Hepatocyte (in vitro differentiated cells): Measurements from ENCODE around the gene PLA2G4E. TPM values are rescaled to one million over a fixed set of nuclear protein-coding genes. Genes with fewer than 3 reads are reported as not detected.

Experiments used
- DNase-seq: peaks from one replicate; pipeline ENCODE4 v3.0.0-alpha.2; 2016; ENCODE audit warnings: low spot score
- H2AFZ ChIP-seq: fragments of 200-600 bp; sonication (generic); 2 replicates; pipeline ENCODE4 v1.6.0; 2016; ENCODE audit warnings: antibody characterized with exemption, mild to moderate bottlenecking
- H3K27ac ChIP-seq: fragments of 200-600 bp; sonication (generic); 2 replicates; pipeline ENCODE4 v1.5.1; 2016; ENCODE audit warnings: mild to moderate bottlenecking
- H3K27me3 ChIP-seq: fragments of 200-600 bp; sonication (generic); 2 replicates; pipeline ENCODE4 v1.6.1; 2016
- H3K36me3 ChIP-seq: fragments of 200-600 bp; sonication (generic); replicated peaks from 2 replicates; pipeline ENCODE4 v1.5.1; 2016; ENCODE audit warnings: low read depth; ENCODE audit not compliant: insufficient read depth
- H3K4me1 ChIP-seq: fragments of 200-600 bp; sonication (generic); 2 replicates; pipeline ENCODE4 v1.5.1; 2016; ENCODE audit warnings: mild to moderate bottlenecking, moderate library complexity; ENCODE audit not compliant: insufficient read depth
- H3K4me2 ChIP-seq: fragments of 200-600 bp; sonication (generic); 2 replicates; pipeline ENCODE4 v1.6.0; 2016
- H3K4me3 ChIP-seq: fragments of 200-600 bp; sonication (generic); 2 replicates; pipeline ENCODE4 v1.5.1; 2016; ENCODE audit warnings: mild to moderate bottlenecking
- H3K79me2 ChIP-seq: fragments of 200-600 bp; sonication (generic); 2 replicates; pipeline ENCODE4 v1.6.0; 2017; ENCODE audit warnings: mild to moderate bottlenecking
- H3K9me2 ChIP-seq: fragments of 200-600 bp; sonication (generic); replicated peaks from 2 replicates; pipeline ENCODE4 v1.6.0; 2017; ENCODE audit warnings: mild to moderate bottlenecking; ENCODE audit not compliant: insufficient read depth
- H3K9me3 ChIP-seq: fragments of 200-600 bp; sonication (generic); 2 replicates; pipeline ENCODE4 v1.5.1; 2016; ENCODE audit warnings: low read depth, mild to moderate bottlenecking
- H4K20me1 ChIP-seq: fragments of 200-600 bp; sonication (generic); 2 replicates; pipeline ENCODE4 v1.6.0; 2016; ENCODE audit warnings: mild to moderate bottlenecking; ENCODE audit not compliant: insufficient read depth, poor library complexity, severe bottlenecking
- CTCF ChIP-seq: fragments of 200-600 bp; sonication (generic); IDR thresholded peaks from 2 replicates; pipeline ENCODE4 v1.5.1; 2016; ENCODE audit warnings: antibody characterized with exemption, mild to moderate bottlenecking; ENCODE audit not compliant: poor library complexity
- EZH2 ChIP-seq: fragments of 200-600 bp; sonication (generic); IDR thresholded peaks from 2 replicates; pipeline ENCODE4 v1.6.1; 2016; ENCODE audit warnings: antibody characterized with exemption, mild to moderate bottlenecking, borderline replicate concordance
- EZH2phosphoT487 ChIP-seq: fragments of 200-600 bp; sonication (generic); IDR thresholded peaks from one replicate; pipeline ENCODE4 v1.6.1; 2018; ENCODE audit warnings: antibody characterized with exemption, mild to moderate bottlenecking, low read depth, moderate library complexity; ENCODE audit not compliant: unreplicated experiment, severe bottlenecking
- WGBS: methylation state at CpG from one replicate; pipeline ENCODE4 v1.1.6; 2016; ENCODE audit warnings: low lambda C conversion rate; ENCODE audit errors: missing lambda C conversion rate; 5-methylcytosine and 5-hydroxymethylcytosine counted together
- polyA plus RNA-seq: library from polyadenylated mRNA; unstranded; fragments of >200 nt; fragmentation: Nextera tagmentation; extraction: Ambion mirVana; gene quantifications from 2 replicates; pipeline ENCODE4 v1.2.1, GENCODE V29; 2016
- total RNA-seq: library from RNA; depleted of rRNA; stranded (reverse); fragments of >200 nt; gene quantifications from 2 replicates; pipeline ENCODE4 v1.2.3, GENCODE V29; 2014

Gene PLA2G4E
- total and polyA plus RNA-seq, 2 experiments from 2014 or later, result 0.07 to 0.54 TPM

DNA sequence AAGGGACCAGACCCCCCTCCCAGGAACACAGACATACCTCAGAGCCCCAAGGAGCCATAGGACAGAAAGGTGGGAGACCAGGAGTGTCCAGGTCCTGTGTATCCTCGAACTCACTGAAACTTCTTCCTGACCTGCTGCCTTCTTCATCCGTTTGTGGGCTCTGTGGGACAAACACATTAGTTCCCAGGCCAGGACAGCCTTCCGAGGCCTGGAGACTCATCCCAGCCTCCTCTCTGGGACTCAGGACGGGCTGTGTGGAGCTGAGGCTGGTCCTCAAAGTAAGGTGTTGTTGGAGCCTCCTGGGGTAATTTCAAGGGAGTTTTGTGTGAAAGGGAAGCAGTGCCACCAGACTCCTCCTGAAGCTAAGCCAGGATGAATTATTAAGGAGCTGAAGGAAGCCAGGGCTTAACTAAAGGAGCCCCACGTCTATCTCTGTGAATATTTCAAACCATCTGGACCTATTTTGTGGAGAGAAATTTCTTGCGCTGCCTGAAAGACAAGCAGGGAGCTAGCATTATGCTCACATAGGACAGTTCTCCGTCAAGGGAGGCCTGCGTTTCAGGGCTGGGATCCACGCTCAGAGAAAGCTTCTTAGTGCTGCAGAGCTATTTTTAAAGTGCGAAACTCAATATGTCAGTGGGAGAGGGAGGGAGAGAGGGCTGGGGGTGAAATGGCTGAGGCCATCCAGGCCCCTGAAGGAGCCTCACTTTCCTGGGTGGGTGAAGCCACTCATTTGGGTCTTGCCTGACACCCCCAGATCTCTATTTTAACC, 29.8 kb upstream of the PLA2G4E start:
- Histone ChIP-seq H3K9me3 (no peaks in the 10 kb centered on the region), H3K36me3 (no peaks in the 10 kb centered on the region), H3K9me2 (no peaks in the 10 kb centered on the region), H3K27ac (peak overlapping the region; percentile 51), H4K20me1 (no peaks in the 10 kb centered on the region), H3K4me3 (no peak overlapping the region), H3K27me3 (no peaks in the 10 kb centered on the region), H3K4me1 (peaks cover 15% of the 10 kb centered on the region), H3K79me2 (no peaks in the 10 kb centered on the region), H2AFZ (no peak overlapping the region), H3K4me2 (no peak overlapping the region)
- TF ChIP-seq CTCF, result no peak
- TF ChIP-seq EZH2, result no peak
- no peak for TF ChIP-seq EZH2phosphoT487
- 54% methylated on average over 10 of the region's 10 CpGs for WGBS
- DNase-seq, result no peak

DNA sequence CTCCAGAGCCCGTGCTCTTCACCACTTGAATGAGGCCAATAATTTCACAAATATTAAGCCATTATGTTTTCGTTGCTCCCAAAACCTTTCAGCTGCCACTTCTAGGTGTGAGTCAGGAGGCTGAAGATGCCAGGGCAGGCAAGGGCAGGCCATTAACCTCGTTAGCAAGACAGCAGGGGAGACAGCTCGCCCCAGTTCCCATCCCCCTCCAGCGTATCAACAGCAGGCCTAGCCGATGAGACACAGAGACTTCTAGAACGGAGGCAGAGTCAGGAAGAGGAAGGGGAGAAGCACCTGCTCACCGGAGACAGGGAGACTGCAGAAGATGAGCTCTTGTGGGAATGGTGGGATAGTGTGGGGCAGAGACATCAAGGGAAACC, 28.0 kb upstream of the PLA2G4E start:
- H2AFZ ChIP-seq, result no peak overlapping the region
- H3K36me3 ChIP-seq, result no peaks in the 10 kb centered on the region
- 79% methylated on average over 8 of the region's 8 CpGs for WGBS
- no peaks in the 10 kb centered on the region for H4K20me1 ChIP-seq
- H3K9me2 ChIP-seq, result no peaks in the 10 kb centered on the region
- H3K27me3 ChIP-seq, result no peaks in the 10 kb centered on the region
- H3K9me3 ChIP-seq, result no peaks in the 10 kb centered on the region
- H3K4me3 ChIP-seq, result no peak overlapping the region
- H3K27ac ChIP-seq, result no peak overlapping the region
- no peak overlapping the region for H3K4me2 ChIP-seq
- no peaks in the 10 kb centered on the region for H3K79me2 ChIP-seq
- peaks cover 15% of the 10 kb centered on the region for H3K4me1 ChIP-seq
- TF ChIP-seq CTCF, result no peak
- TF ChIP-seq EZH2, result no peak
- no peak for TF ChIP-seq EZH2phosphoT487
- DNase-seq, result no peak

- no peaks in the 10 kb centered on the region for H3K9me3 ChIP-seq
- H3K27me3 ChIP-seq, result no peaks in the 10 kb centered on the region
- 94% methylated on average over 9 of the region's 9 CpGs for WGBS
- H3K4me1 ChIP-seq, result peaks cover 15% of the 10 kb centered on the region
- no peak for DNase-seq
- no peak overlapping the region for H3K27ac ChIP-seq
- no peaks in the 10 kb centered on the region for H3K36me3 ChIP-seq
- no peak for TF ChIP-seq CTCF
- TF ChIP-seq EZH2phosphoT487, result no peak
- TF ChIP-seq EZH2, result no peak
- no peak overlapping the region for H2AFZ ChIP-seq
- H3K9me2 ChIP-seq, result no peaks in the 10 kb centered on the region
- no peak overlapping the region for H3K4me2 ChIP-seq
- no peaks in the 10 kb centered on the region for H3K79me2 ChIP-seq
- no peaks in the 10 kb centered on the region for H4K20me1 ChIP-seq
- H3K4me3 ChIP-seq, result no peak overlapping the region
Observed at GRCh38 chr15:42048080-42048820, 27.4 kb upstream of the PLA2G4E start.
